GM19463 (cell line): ENCODE measurements around the gene CAMK2D.

Experiments
- ATAC-seq: cut with Tn5 transposase; IDR thresholded peaks from one replicate; pipeline ENCODE4 v1.9.1; 2021; ENCODE audit warnings: mild to moderate bottlenecking, moderate library complexity; ENCODE audit not compliant: unreplicated experiment

Gene CAMK2D

DNA sequence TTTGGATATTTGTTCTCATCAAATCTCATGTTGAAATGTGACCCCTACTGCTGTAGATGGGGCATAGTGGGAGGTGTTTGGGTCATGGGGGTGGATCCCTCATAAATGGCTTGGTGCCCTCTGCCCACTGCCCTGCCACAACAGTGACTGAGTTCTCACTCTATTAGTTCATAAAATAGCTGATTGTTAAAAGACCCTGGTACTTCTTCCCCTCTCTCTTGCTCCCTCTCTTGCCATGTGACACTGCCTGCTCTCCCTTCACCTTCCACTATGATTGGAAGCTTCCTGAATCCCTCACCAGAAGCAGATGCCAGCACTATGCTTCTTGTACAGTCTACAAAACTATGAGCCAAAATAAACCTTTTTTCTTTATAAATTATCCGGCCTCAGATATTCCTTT, 182.2 kb downstream of the CAMK2D start:
- ATAC-seq, result no peak

DNA sequence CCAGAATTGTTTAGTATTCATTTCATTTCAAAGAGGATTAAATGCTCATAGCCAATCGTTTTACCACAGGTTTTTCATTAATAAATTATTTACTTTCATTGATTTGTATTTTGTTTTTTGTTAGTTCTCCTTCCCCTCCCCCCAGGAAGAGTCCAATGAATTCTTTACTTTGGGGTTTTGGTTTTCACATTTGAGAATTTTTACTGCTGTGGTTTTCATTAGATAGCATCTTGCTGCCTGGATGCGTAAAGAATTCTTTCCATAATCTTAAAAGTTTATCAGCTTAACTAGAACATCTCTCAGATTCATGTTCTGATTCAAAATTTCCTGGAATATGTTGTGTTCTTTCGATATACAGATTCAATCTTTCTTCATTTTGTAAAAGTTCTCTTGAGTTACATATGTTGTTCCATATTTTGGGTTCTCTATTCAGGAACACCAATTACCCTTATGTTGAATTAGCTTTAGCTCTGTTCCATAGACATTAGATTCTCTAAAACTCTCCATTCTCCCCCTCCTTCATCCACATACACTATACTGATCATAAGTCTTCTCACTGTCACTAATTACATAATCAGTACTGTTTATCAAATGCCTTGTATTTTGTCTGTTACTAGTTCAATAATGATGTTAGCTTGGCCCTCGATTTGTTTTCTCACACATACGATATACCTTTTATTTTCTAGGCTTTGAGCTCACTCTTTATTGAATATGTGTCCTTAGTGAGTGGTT, 184.4 kb downstream of the CAMK2D start:
- ATAC-seq, result no peak

DNA sequence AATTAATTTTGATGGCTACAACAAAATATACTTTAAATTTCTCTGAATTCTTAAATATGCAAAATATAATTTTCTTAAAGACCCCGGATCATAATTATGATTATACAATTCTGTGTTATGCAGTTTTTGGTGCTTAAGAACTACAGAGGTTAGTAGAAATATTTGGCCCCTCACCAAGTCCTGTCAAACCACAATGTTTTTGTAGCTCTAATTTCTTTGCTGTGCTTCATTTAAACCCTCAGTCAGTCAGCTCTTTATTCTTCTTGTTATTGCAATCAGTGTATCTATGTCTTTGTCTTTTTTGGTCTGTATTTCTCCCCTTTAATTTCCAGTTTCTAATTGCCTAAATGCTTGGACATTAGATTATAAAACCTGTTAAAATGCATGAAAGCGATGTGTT, 186.1 kb downstream of the CAMK2D start:
- no peak for ATAC-seq

DNA sequence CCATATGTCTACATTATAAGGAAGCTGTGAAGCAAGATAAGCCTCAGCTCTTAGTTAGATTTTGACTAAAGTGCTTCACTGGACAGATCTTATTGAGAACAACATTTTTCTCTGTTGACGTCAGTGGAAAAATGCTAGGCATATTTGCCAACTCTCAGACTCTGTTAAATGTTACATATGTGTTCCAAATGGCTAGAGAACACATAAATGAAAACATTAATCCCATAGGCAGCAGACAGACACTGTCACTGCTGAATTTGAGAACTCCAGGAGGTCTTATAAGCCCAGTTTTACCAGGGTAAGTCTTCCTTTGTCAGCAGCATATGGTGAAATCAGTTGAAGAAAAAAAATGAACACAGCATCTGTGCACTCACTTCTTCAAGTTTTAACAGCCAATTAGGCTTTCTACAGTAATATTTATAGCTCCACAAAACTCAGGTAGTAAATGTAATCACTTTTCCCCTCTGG, 186.9 kb downstream of the CAMK2D start:
- ATAC-seq, result no peak

DNA sequence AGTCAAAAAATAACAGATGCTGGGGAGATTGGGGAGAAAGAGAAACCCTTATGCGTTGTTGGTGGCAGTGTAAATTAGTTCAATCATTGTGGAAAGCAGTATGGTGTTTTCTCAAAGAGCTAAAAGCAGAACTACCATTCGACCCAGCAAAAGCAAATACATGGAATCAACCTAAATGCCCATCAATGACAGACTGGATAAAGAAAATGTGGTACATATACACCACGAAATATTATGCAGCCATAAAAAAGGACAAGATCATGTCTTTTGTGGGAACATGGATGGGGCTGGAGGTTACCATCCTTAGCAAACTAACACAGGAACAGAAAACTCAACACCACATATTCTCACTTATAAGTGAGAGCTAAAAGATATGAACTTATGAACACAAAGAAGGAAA, 188.9 kb downstream of the CAMK2D start:
- no peak for ATAC-seq

DNA sequence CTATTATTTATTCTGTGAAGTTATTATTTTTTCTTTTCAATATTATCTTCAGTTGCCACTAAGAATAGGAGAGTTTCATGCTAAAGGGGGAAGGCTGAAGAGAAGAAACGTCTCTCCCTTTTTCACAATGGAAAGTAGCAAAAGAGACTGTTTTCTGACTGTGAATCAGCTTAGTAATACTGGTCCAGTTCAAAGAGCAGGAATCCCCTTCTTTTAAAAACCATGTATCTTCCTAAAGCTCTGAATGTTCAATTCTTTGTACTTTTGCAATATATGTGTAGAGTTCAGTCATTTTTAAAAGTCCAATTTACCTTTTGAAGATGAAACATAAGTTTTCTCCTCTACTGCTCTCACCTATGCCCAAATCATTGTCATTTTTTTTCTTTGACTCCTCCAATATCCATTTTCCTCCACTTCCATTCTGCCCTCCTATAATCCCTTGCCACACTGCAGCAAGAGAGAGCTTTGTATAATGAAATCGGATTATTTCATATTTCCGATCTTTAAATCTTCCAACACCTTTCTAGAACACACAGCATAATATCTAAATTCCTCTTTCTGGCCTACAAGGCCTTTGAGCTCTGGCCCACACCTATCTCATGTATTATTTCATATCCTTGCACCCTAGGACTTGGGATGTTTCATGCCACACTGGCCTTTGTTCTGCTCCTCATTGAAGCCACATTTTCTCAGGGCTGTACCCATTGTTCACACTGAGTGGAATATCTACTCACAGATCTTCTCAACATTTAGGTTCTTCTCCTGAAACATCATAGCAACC, 195.3 kb downstream of the CAMK2D start:
- peak; percentile 19 for ATAC-seq

DNA sequence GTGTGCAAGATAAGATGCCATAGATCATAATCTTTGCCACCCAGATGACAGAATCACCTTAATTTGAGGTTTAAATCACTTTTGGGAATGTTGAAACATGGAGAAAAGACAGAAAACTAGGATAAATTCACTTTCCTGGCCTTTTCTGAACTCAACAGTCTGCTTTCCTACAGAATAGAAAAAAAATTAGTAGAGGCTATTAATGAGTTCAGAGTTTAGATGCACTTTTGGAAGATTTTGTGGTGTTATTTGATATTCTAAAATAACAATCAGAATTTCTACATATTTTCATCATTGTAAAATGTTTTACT, 195.9 kb downstream of the CAMK2D start:
- ATAC-seq, result no peak

DNA sequence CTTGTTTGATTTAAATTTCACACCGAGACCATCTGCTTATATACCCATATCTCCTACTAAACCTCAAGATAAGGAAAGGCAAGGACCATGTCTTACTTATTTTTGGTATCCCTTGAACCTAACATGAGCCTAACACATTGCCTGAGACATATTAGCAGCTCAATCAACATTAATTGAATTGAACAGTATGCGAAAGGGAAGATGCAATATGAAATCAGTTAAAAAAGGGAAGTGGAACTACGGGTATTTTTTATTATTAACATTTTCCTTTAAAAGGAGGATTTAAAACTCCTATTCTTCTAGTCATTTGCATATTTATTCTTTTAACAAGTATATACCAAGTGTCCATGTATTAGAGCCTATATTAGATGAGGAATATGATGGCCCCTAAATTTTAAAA, 197.0 kb downstream of the CAMK2D start:
- ATAC-seq, result peak; percentile 17

DNA sequence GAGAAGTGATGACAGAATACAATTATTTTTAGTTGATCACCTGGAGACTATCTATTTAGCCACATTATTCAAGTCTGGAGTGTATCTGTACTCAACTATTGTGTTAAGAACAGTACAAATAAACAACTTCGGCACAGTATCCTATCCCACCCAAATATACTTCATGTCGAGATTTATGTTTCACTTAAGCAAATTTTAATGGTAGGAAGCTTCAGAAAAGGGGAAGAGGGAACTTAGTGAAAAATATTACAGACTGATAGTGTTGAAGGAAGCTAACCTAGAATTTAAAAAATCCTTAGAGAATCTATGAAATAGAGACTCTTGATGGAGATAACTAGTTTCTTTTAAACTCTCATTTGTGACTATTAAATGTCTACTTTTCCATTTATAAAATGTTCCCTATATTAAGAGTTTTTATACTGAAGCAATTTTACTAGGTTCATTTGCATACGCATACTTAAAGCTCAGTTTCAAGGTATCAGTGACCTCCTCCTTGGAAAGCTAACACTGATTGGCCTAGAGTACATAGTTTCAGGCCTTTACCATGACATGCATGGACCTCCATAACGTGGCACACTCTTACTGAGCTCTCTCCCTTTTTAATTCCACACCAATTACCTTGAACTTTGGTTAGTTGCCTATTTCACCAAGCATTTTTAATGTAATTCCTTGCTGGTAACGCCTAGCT, 197.7 kb downstream of the CAMK2D start:
- no peak for ATAC-seq

DNA sequence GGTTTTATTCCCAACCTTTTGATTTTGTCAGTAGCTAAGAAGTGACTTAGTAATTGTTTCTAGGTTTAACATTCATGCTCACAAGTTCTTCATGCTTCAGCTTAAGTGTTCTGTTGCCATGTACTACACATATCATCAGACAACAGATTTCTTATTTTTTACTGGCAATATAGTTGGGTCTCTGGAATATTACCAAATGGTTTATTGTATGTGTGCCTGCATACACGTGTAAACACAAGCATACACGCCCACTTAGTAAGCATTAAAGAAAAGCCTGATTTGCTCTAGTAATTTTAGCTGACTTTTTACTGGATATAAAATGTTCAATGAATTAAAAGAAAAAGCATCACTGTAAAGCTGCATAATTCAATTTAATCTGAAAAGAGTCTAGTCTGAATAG, 199.8 kb downstream of the CAMK2D start:
- no peak for ATAC-seq

DNA sequence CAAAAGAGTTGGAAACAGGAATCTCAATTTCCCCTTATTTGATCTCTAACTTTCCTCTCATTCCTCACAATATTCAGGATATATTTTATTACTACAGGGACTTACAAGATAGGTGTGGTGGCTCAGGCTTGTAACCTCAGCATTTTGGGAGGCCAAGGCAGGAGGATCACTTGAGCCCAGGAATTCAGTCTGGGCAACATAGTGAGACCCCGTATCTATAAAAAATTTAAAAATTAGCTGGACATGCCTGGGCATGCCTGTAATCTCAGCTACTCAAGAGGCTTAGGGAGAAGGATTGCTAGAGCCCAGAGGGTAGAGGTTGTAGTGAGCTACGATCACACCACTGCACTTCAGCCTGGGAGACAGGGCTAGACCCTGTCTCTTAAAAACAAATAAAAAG, 200.4 kb downstream of the CAMK2D start:
- ATAC-seq, result no peak

DNA sequence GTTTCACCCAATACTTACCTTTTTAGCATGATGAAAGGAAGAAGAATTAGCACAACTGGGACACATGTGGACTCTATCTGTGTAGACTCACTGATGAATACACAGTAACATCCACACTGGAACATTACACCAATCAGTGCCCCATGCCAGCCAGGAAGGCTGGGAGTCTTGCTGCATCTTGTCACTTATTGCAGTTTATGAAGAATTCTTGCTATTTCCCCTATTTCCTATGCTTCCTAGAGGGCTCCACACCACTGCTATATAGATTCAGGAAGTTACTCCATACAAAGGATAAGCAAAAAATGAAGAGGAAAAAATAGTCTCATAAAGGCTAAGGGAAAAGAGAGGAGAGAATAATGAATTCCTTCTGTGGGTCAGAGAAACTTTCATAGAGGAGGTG, 201.0 kb downstream of the CAMK2D start:
- ATAC-seq, result no peak

DNA sequence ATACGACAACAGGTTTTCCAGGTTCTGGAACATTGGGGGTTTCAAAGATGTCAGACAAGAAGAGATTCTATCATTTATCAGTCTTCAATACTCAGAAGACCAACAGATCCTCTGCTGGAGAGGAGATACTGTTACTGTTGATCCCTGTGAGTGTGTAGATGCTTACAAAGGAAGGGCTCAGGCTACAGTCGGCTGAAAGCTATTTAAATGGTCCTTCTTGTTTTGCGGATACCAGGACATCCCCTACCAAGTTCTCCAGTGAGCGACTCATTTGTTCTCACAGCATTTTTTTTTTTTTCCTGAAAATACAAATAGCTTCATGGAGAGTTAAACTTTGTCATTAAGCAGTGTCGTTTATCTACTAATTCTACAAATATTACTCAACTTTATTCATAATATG, 201.6 kb downstream of the CAMK2D start:
- ATAC-seq, result no peak

DNA sequence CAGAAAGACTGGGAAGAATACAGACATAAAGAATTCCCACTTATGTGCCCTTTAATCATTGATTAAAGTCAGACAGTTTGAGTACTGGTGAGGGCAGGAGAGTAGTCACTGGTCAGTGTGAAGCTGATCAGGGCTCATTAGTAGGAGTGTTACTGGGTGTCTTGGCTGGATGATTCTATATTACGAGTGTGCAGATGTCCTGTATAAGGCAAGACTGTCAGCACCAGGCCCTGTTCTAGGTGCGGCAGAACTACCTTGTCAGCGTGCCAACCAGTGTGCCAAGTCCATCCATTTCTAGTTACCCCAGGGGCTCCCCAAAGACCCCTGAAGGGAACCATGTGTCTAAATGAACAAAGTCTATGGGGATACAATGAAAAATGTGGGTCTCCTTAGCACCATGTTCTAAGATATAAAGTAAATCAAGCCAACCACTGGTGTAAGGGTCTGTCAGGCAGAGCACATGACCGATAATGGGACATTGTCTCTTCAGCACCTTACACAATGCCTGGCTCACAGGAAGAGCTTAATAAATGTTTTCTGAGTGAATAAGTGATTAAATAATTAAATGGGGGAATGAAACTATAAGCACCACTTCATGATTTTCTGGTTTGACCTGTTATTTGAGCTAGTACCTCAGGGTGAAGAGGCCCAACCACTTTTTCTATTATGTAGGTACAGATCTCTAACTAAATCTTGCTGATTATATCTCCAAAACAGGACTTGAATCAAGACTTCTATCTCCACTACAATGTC, 205.0 kb downstream of the CAMK2D start:
- ATAC-seq, result no peak

DNA sequence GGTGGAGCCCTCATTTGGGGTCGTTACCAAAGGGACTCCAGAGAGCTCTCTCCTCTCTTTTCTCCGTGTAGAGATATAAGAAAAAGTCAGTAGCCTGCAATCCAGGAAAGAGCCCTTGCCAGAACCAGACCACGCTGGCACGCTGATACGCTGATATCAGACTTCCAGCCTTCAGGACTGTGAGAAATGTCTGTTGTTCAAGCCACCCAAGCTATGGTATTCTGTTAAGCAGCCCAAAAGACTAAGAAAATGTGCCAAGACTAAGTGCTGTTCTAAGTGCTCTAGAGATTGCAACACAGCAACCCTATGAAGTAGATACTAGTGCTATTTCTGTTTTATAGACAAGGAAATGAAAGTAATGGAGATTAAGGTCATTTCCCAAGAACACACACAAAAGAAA, 205.7 kb downstream of the CAMK2D start:
- ATAC-seq, result no peak

DNA sequence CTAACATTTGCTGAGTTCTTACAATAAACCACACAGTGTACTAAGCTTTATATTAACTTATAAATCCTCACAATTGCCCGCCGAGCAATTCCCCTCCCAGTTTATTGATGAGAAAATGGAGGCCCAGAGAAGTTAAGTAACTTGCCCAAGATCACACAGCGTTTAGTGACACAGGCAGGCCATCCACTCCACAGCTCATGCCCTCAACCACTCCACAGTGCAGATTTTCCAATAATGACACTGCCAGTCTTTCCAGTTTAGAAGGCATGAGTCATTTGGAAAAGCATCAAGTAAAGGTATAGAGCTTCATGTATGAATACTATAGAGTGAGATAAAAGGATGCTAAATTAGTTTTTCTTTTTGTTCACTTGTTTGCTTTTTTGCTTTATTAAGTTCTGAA, 208.5 kb downstream of the CAMK2D start:
- ATAC-seq, result no peak

DNA sequence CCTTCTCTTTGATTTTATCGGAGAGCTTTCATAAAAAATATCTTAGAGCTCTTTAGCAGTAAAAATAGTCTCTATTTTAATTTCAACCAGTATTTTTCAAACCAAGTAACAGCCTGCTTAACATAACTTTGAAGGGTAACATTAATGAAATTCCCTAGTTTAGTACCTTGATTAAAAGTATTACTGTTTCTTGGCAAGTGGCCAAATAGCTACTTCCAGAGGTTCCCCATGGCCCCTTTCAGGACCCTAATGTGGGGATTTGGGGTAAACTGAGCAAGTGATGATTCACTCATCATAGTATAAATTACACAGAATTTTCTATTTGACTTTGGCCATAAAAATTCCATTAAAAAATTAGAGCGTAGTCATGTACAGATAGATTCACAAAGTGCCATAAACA, 211.0 kb downstream of the CAMK2D start:
- no peak for ATAC-seq

DNA sequence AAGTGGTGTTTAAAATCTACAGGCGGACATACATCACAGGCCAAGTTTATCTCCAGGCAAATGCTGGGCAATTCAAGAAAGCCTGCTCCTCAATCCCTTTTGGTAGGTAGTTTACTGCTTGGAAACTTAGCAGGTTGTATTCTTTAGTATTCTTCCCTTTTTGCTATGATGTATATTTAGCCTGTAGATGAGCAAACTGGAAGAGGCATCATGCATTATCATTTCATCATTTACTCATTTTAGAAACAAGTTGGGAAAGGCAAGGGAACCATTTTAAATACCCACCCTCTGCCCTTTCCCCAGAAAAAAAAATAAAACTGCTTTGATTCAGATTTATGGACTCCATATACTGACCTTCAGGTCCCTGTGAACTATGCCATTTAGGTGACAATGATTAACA, 213.2 kb downstream of the CAMK2D start:
- no peak for ATAC-seq

DNA sequence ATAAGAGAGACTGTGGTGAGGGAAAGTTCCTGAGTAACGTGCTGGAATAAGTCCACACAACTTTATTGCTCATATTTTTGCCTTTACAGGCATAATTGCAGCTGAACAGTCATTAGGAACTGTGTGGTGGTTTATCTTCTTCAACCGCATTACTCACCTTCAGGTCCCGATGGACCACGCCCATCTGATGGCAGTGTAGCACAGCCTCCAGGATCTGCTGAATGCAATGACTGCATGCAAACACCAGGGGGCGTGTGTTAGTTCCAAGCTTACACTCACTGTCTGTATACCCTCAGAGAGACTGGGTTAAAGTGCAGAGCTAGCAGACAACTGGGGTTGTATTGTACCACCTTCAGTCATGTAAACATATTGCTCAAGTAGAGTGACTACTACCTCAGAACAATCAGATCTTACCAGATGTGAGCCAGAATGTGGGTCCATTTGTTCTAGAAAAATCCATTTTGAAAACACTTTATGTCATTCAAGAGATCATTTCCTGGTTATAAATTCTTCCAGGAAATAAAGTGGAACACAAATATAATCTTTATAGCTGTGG, 214.0 kb downstream of the CAMK2D start:
- peak; percentile 98 for ATAC-seq

DNA sequence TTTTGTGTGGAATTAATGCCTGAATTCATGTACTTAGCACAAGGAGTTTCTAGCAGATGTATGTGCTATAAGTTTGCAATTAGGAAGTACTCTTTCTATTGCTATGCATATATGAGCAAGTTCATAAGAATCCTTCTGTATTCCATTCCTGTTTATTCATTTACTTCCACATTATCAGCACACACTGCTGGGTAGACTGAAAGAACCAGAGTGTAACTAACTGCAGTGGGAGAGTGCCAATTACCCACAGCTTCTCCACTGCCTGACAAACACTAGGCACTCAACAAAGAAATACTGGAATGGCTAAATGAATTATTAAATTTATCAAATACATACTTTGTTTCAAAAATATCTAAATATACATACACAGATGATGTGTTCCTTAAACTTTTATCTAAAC, 219.6 kb downstream of the CAMK2D start:
- no peak for ATAC-seq

DNA sequence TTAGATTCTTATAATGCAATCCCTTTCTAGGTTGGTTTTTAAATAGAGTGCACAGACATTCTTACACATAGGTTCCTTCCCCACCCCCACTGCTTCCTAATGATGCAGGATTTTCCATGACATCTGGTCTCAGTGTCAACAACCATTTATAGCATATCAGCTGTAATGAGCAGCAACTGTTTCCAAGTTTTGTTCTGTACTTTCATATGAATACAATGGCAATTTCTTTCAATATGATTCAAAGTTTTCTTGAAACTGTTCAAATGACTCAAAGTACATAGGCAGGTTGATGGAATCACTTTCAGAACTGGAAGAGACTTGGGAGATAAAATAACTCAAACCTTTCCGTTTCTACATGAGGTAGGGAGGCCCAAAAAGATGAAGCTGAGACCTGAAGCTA, 220.7 kb downstream of the CAMK2D start:
- ATAC-seq, result no peak
